Head of caudate nucleus (tissue), 42 donors: ENCODE results near the gene C11orf97.
"Not testable (repeated sequence)": the region's sequence is repeated elsewhere in the genome, so short reads cannot be mapped to it uniquely, and the experiment has no call there.

Experiments used
- DNase-seq, 42 donors: peaks; one replicate each; pipeline versions ENCODE4 v3.0.0 to v3.0.0-alpha.2; 2020 to 2021; ENCODE audit warnings: mixed read lengths in 7 of 42
- intact Hi-C: fragments of 100-400 bp; cut with DNase I; formaldehyde crosslinking; loops from one replicate; pipeline ENCODE4 v1.15.0; 2022

The C11orf97 gene

GRCh38 chr11:94511932-94512781 lies at the start of gene C11orf97:
C11orf97 (plus strand) TSS chr11:94512461; CDS start chr11:94512529, 68 bp downstream.
- DNase-seq, result peak; percentile 7 to 89 (median 70)
- intact Hi-C loops, result no loop called here

GRCh38 chr11:94469416-94469815 lies 42.8 kb upstream of the C11orf97 start:
- no peak for DNase-seq
- intact Hi-C loops, result no loop called here

- DNase-seq, result no peak
- intact Hi-C loops, result no loop called here
These were observed 39.1 kb upstream of the C11orf97 start for GRCh38 chr11:94472916-94473799.

GRCh38 chr11:94477624-94478023 lies 34.6 kb upstream of the C11orf97 start:
- intact Hi-C loops, result no loop called here

DNA sequence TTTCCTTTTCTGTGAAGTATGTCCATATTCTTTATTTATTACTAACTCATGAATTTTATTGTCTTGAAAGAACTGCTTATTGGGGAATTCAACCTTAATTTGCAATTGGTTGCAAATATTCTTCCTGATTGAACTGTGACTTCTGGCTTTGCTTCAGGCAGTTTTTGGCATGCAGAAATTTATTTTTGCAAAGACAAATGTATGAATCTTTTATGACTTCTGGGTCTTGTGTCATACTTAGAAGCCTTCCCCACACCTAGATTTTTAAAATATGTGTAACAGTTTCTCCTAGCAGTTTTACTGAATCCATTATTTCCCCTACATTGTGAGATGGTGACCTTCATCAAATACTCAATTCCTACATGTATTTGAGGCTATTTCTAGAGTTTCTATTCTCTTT lies 30.9 kb upstream of the C11orf97 start:
- intact Hi-C loops, result no loop called here
- no peak for DNase-seq

More at GRCh38 chr11:94477624-94478023, 34.6 kb upstream of the C11orf97 start:
- no peak for DNase-seq

DNA sequence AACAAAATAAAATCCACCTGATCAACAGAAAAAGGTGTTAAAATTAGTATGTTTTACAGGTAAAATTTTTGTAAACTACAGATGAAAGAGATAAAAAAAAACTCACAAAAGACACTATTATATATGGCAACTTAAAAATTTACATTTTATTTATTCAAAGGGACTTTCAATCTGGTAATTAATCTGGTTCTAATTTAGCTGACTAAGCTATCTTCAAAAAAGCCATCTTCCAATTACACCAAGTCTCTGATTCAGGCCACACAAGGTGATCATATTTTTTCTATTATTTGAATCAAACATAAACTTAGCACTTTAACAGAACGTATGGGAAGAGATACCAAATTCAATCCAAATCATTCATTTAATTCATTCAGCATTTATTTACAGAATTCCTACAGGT lies 26.2 kb upstream of the C11orf97 start:
- DNase-seq, result no peak
- intact Hi-C loops, result no loop called here

- intact Hi-C loops, result no loop called here
- peak; percentile 94 to 99 (median 98) for DNase-seq
These were observed 18.8 kb upstream of the C11orf97 start, which contains the start of the genes ANKRD49 and MRE11 for GRCh38 chr11:94493281-94494125. ANKRD49 (plus strand) TSS chr11:94493984; CDS start chr11:94496694, 2,710 bp downstream. MRE11 (minus strand) TSS chr11:94493844; CDS start chr11:94492801, 1,043 bp downstream.

- intact Hi-C loops, result no loop called here
- DNase-seq, result no peak
These were observed 18.1 kb upstream of the C11orf97 start for GRCh38 chr11:94494126-94494680.

GRCh38 chr11:94500181-94500580 lies 12.1 kb upstream of the C11orf97 start:
- intact Hi-C loops, result loop anchor here (10.0 kb wide), 1 partner anchor 605 kb away; no protein-coding TSS in a partner anchor
- DNase-seq, result no peak

DNA sequence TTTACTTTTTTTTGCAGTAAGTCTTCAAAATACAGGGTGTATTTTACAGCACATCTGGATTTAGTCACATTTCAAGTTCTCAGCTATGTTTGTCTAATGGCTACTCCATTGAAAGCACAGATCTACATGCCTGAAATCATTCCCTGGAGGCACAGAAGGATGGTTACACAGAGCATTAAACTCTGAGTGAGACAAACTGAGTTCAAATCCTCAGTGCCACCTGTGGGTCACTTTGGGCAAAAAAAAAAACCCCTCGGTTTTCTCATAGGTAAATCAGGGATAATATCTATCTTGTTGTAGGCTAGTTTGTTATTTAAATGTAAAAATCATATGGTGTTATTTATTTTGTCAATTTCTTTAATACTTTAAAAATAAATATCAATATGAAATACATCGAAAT lies 10.7 kb upstream of the C11orf97 start:
- DNase-seq, result no peak
- intact Hi-C loops, result loop anchor here (10.0 kb wide), 1 partner anchor 607 kb away; no protein-coding TSS in a partner anchor

- intact Hi-C loops, result loop anchor here (10.0 kb wide), 1 partner anchor 610 kb away; no protein-coding TSS in a partner anchor
- peak in 1 of 42 donors; percentile 33 for DNase-seq
These were observed 7.5 kb upstream of the C11orf97 start for GRCh38 chr11:94504689-94505293.

DNA sequence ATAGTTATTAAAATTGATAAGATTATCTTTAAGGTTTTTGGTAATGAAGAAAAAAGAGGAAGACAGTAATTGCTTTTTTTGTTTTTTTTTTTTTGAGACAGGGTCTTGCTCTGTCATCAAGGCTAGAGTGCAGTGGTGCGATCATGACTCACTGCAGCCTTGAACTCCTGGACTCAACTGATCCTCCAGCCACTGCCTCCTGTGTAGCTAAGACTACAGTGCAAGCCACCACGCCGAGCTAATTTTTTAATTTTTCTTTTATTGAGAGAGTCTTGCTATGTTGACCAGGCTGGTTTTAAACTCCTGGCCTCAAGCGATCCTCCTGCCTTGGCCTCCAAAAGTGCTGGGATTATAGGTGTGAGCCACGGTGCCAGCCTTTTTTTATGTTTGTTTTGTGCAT lies 5.7 kb upstream of the C11orf97 start:
- intact Hi-C loops, result loop anchor here (10.0 kb wide), 1 partner anchor 612 kb away; no protein-coding TSS in a partner anchor
- DNase-seq, result not testable (repeated sequence)

DNA sequence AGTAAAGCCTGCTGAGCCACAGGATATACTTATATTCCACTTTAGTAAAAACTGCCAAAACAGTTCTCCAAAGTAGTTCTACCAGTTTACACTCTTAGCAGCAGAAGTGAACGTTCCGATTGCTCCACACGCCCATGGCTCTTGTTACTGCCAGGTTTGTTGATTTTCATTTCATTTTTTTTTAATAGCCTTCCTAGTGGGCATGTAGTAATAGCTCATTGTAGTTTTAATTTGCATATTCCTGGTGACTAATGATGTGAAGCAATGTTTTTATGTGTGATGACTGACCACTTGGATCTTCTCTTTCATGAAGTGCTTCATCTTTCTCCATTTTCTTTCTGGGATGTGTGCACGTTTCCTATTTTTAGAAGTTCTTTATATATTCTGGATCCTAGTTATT lies 4.8 kb upstream of the C11orf97 start:
- no peak for DNase-seq
- intact Hi-C loops, result loop anchor here (10.0 kb wide), 1 partner anchor 613 kb away; no protein-coding TSS in a partner anchor

DNA sequence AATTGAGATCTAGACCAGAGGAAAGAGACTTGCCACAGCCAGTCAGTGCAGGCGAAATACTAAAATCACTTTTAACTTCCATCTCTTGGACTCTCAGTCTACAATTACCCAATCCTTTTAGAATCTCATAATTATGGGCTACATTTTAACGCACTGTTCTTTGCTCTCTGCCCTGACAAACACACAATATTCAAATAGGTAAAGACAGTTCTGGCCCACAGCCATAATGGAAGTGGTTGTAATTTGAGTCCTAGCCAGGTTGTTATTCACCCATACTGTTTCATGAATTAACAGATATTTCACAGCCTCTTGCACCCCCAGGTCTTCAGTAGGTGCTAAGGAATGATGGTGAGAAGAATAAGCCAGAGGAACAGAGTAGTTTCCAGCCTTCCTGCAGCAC lies 830 bp downstream of the C11orf97 start:
- intact Hi-C loops, result no loop called here
- no peak for DNase-seq

GRCh38 chr11:94515398-94515797 lies 3.1 kb downstream of the C11orf97 start:
- intact Hi-C loops, result loop anchor here (5.0 kb wide), 1 partner anchor 87 kb away; no protein-coding TSS in a partner anchor
- no peak for DNase-seq

DNA sequence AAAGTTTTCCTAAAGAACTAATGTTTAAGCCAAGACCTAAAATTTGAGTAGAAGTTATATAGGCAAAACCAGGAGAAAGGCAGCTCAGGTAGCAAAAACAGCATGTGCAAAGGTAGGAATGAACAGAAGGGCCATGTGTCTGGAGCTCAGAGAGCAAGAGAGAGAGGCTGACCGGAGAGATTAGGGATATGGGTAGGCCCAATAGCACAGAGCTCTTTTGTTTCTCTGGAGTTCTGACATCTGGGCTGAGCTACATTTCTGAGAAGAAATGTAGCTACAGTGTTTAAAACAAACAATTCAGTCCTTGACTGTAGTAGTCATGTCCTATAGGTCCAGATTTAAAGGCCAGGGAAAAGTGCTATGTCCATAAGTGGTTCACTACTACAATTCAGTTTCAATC lies 4.5 kb downstream of the C11orf97 start:
- intact Hi-C loops, result loop anchor here (5.0 kb wide), 1 partner anchor 86 kb away; no protein-coding TSS in a partner anchor
- DNase-seq, result no peak

- DNase-seq, result no peak
These were observed 6.0 kb downstream of the C11orf97 start for GRCh38 chr11:94518300-94518699.

More at GRCh38 chr11:94518300-94518699, 6.0 kb downstream of the C11orf97 start:
- intact Hi-C loops, result loop anchor here (5.0 kb wide), 1 partner anchor 84 kb away; no protein-coding TSS in a partner anchor
